ENCODE results near the gene SLC16A6.
"Not testable (repeated sequence)": the region's sequence is repeated elsewhere in the genome, so short reads cannot be mapped to it uniquely, and the experiment has no call there.

Gene SLC16A6

DNA sequence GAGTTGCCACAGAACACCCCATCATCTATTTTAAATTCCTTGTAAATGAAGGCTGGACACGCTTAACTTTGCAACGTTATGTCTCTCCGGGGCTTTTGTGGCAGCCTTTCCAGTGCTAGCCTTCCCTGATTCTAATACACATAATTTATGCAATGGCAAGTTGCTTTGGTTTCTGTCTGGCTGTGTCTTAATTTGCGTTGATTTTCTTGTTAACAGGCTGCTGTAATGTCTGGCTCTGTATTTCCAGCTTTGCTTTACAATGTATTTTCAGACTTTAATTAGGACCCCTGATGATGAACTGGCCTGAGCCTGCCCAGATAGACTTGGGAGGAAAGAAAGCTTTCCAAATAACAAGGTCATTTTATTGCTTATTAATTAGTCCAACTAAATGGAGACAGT, 30.6 kb upstream of the SLC16A6 start:
- Histone ChIP-seq H3K9ac (ENCODE audit: low read depth, low read length) (no peak overlapping the region), H3K27me3 (ENCODE audit: insufficient read depth, low read length) (no peaks in the 10 kb centered on the region), H3K36me3 (ENCODE audit: insufficient read depth, low read depth, low read length) (no peaks in the 10 kb centered on the region), H3K27ac (ENCODE audit: low read length) (no peak overlapping the region), H3K4me3 (ENCODE audit: low read length) (no peak overlapping the region), H3K4me1 (ENCODE audit: insufficient read depth, low read length) (no peaks in the 10 kb centered on the region), H3K9me3 (ENCODE audit: insufficient read depth, low read depth, low read length) (no peaks in the 10 kb centered on the region)

GRCh38 chr17:68320943-68321555, 30.1 kb upstream of the SLC16A6 start:
- no peak overlapping the region for H3K9ac ChIP-seq (ENCODE audit: low read depth, low read length)
- H3K4me1 ChIP-seq (ENCODE audit: insufficient read depth, low read length) = no peaks in the 10 kb centered on the region

GRCh38 chr17:68320311-68320865, 29.5 kb upstream of the SLC16A6 start:
- Histone ChIP-seq H3K27ac (ENCODE audit: low read length) (no peak overlapping the region), H3K9ac (ENCODE audit: low read depth, low read length) (no peak overlapping the region), H3K27me3 (ENCODE audit: insufficient read depth, low read length) (no peaks in the 10 kb centered on the region), H3K9me3 (ENCODE audit: insufficient read depth, low read depth, low read length) (no peaks in the 10 kb centered on the region), H3K36me3 (ENCODE audit: insufficient read depth, low read depth, low read length) (no peaks in the 10 kb centered on the region), H3K4me3 (ENCODE audit: low read length) (no peak overlapping the region), H3K4me1 (ENCODE audit: insufficient read depth, low read length) (no peaks in the 10 kb centered on the region)

More at GRCh38 chr17:68320943-68321555, 30.1 kb upstream of the SLC16A6 start:
- Histone ChIP-seq H3K36me3 (ENCODE audit: insufficient read depth, low read depth, low read length) (no peaks in the 10 kb centered on the region), H3K27me3 (ENCODE audit: insufficient read depth, low read length) (no peaks in the 10 kb centered on the region), H3K4me3 (ENCODE audit: low read length) (no peak overlapping the region), H3K9me3 (ENCODE audit: insufficient read depth, low read depth, low read length) (no peaks in the 10 kb centered on the region), H3K27ac (ENCODE audit: low read length) (no peak overlapping the region)

DNA sequence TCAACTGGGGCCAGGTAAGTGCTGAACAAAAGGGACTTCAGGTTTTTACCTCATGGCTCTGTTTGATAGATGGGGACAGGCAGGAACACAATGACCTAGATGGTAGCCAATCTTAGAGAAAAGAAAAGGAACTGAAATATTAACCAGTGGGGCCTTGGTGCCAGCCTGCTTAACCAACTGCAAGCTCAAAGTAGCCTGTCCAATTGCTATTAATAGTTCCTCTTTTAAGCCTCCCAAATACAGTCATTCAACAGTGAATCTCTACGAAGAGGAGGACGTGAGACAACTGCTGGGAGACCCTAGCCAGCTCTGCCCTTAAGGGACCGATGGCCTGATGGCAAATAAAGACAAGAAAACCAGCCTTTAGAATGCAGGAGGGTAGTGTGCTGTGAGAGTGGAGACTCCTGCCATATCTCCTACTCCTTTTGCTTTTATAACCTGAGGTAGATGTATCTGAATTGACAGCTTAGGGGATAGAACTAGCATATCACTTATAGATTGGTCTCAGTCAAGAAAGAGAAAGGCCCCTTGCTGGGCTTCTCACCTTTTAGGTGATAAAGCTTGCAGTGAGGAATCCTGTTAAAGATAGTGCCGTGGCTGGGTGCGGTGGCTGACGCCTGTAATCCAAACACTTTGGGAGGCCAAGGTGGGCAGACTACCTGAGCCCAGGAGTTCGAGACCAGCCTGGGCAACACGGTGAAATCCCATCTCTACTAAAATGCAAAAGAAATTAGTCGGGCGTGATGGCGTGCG, 28.7 kb upstream of the SLC16A6 start:
- no peak overlapping the region for H3K9ac ChIP-seq (ENCODE audit: low read depth, low read length)
- H3K36me3 ChIP-seq (ENCODE audit: insufficient read depth, low read depth, low read length) = no peaks in the 10 kb centered on the region
- H3K4me3 ChIP-seq (ENCODE audit: low read length) = no peak overlapping the region
- no peaks in the 10 kb centered on the region for H3K4me1 ChIP-seq (ENCODE audit: insufficient read depth, low read length)
- H3K9me3 ChIP-seq (ENCODE audit: insufficient read depth, low read depth, low read length) = no peaks in the 10 kb centered on the region
- no peaks in the 10 kb centered on the region for H3K27me3 ChIP-seq (ENCODE audit: insufficient read depth, low read length)
- no peak overlapping the region for H3K27ac ChIP-seq (ENCODE audit: low read length)

DNA sequence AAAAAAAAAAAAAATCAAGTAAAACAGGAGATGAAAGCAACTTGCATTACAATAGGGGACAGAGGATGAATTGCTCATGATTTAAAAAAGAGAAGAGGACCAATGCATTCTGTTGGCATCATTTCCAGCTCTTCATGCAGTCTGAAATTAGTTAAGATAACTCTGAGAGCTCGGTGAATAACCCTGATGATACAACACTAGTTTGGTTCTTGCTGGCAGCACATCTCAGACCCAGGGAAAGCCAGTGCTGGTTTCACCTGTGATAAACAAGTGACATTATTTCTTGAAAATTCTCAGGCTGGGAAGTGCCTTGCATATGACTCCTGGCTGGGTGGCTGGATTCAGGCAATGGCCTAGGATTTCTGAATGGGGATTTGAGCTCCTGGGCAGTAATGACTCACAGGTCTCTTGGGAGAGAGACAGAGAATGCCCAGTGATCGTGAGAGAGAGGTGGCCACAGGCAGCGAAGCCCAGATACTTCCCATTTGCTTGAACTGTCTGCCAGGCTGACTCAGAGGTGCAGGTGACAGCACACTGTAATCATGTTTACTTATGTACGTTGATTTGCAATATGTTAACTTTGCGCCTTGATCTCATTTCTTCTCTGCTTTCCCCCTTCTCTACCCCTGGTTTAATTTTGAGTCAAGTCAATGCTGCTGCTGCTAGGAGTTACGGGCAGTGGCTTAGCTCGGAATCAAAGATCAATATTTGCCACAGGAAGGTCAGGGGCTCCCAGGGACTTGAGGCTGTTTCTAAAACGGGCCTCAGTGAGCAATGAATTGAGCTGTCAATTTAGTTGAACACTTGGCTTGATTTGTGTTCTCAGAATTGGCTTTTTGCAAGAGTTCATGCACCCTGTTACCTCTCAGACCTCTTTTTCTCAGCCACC, 27.4 kb upstream of the SLC16A6 start:
- Histone ChIP-seq H3K36me3 (ENCODE audit: insufficient read depth, low read depth, low read length) (no peaks in the 10 kb centered on the region), H3K4me3 (ENCODE audit: low read length) (no peak overlapping the region), H3K27me3 (ENCODE audit: insufficient read depth, low read length) (no peaks in the 10 kb centered on the region), H3K9me3 (ENCODE audit: insufficient read depth, low read depth, low read length) (no peaks in the 10 kb centered on the region), H3K4me1 (ENCODE audit: insufficient read depth, low read length) (no peaks in the 10 kb centered on the region), H3K27ac (ENCODE audit: low read length) (no peak overlapping the region), H3K9ac (ENCODE audit: low read depth, low read length) (no peak overlapping the region)

GRCh38 chr17:68317458-68317857, 26.5 kb upstream of the SLC16A6 start:
- no peaks in the 10 kb centered on the region for H3K9me3 ChIP-seq (ENCODE audit: insufficient read depth, low read depth, low read length)
- no peak overlapping the region for H3K9ac ChIP-seq (ENCODE audit: low read depth, low read length)
- H3K36me3 ChIP-seq (ENCODE audit: insufficient read depth, low read depth, low read length) = no peaks in the 10 kb centered on the region
- no peaks in the 10 kb centered on the region for H3K27me3 ChIP-seq (ENCODE audit: insufficient read depth, low read length)
- no peaks in the 10 kb centered on the region for H3K4me1 ChIP-seq (ENCODE audit: insufficient read depth, low read length)
- H3K4me3 ChIP-seq (ENCODE audit: low read length) = no peak overlapping the region
- no peak overlapping the region for H3K27ac ChIP-seq (ENCODE audit: low read length)

- H3K9ac ChIP-seq (ENCODE audit: low read depth, low read length) = no peak overlapping the region
These were observed 25.0 kb upstream of the SLC16A6 start for GRCh38 chr17:68315930-68316329.

GRCh38 chr17:68314916-68315535, 24.1 kb upstream of the SLC16A6 start:
- no peak overlapping the region for H3K27ac ChIP-seq (ENCODE audit: low read length)
- no peak overlapping the region for H3K4me3 ChIP-seq (ENCODE audit: low read length)
- H3K9me3 ChIP-seq (ENCODE audit: insufficient read depth, low read depth, low read length) = no peaks in the 10 kb centered on the region
- H3K27me3 ChIP-seq (ENCODE audit: insufficient read depth, low read length) = no peaks in the 10 kb centered on the region
- no peak overlapping the region for H3K9ac ChIP-seq (ENCODE audit: low read depth, low read length)
- H3K4me1 ChIP-seq (ENCODE audit: insufficient read depth, low read length) = no peaks in the 10 kb centered on the region
- no peaks in the 10 kb centered on the region for H3K36me3 ChIP-seq (ENCODE audit: insufficient read depth, low read depth, low read length)

More at GRCh38 chr17:68315930-68316329, 25.0 kb upstream of the SLC16A6 start:
- Histone ChIP-seq H3K9me3 (ENCODE audit: insufficient read depth, low read depth, low read length) (no peaks in the 10 kb centered on the region), H3K4me1 (ENCODE audit: insufficient read depth, low read length) (no peaks in the 10 kb centered on the region), H3K27ac (ENCODE audit: low read length) (no peak overlapping the region), H3K27me3 (ENCODE audit: insufficient read depth, low read length) (no peaks in the 10 kb centered on the region), H3K36me3 (ENCODE audit: insufficient read depth, low read depth, low read length) (no peaks in the 10 kb centered on the region), H3K4me3 (ENCODE audit: low read length) (no peak overlapping the region)

- H3K27me3 ChIP-seq (ENCODE audit: insufficient read depth, low read length) = no peaks in the 10 kb centered on the region
- no peak overlapping the region for H3K27ac ChIP-seq (ENCODE audit: low read length)
- no peak overlapping the region for H3K9ac ChIP-seq (ENCODE audit: low read depth, low read length)
- H3K4me1 ChIP-seq (ENCODE audit: insufficient read depth, low read length) = no peaks in the 10 kb centered on the region
- H3K9me3 ChIP-seq (ENCODE audit: insufficient read depth, low read depth, low read length) = no peaks in the 10 kb centered on the region
- no peak overlapping the region for H3K4me3 ChIP-seq (ENCODE audit: low read length)
- H3K36me3 ChIP-seq (ENCODE audit: insufficient read depth, low read depth, low read length) = no peaks in the 10 kb centered on the region
These were observed 19.2 kb upstream of the SLC16A6 start for GRCh38 chr17:68310152-68310551.

DNA sequence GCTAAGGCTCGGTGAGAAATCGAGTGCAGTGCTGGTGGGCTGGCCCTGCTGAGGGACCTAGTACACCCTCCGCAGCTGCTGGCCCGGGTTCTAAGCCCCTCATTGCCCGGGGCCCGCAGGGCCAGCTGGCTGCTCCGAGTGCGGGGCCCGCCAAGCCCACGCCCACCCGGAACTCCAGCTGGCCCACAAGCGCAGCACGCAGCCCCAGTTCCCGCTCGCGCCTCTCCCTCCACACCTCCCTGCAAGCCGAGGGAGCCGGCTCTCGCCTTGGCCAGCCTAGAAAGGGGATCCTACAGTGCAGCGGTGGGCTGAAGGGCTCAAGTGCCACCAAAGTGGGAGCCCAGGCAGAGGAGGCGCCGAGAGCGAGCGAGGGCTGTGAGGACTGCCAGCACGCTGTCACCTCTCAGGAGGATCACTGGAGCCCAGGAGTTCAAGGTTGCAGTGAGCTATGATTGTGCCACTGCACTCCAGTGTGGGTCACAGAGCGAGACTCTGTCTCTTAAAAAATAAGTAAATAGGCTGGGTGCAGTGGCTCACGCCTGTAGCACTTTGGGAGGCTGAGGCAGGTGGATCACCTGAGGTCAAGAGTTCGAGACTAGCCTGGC, 18.2 kb upstream of the SLC16A6 start:
- not testable (repeated sequence) for H3K9me3 ChIP-seq (ENCODE audit: insufficient read depth, low read depth, low read length); H3K4me3 ChIP-seq (ENCODE audit: low read length); H3K27ac ChIP-seq (ENCODE audit: low read length); H3K27me3 ChIP-seq (ENCODE audit: insufficient read depth, low read length); H3K9ac ChIP-seq (ENCODE audit: low read depth, low read length); H3K36me3 ChIP-seq (ENCODE audit: insufficient read depth, low read depth, low read length); H3K4me1 ChIP-seq (ENCODE audit: insufficient read depth, low read length)

DNA sequence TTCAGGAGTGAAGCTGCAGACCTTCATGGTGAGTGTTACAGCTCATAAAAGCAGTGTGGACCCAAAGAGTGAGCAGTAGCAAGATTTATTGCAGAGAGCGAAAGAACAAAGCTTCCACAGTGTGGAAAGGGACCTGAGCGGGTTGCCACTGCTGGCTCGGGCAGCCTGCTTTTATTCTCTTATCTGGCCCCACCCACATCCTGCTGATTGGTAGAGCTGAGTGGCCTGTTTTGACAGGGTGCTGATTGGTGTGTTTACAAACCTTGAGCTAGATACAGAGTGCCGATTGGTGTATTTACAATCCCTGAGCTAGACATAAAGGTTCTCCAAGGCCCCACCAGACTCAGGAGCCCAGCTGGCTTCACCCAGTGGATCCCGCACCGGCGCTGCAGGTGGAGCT, 17.6 kb upstream of the SLC16A6 start:
- not testable (repeated sequence) for H3K4me3 ChIP-seq (ENCODE audit: low read length); H3K27ac ChIP-seq (ENCODE audit: low read length); H3K4me1 ChIP-seq (ENCODE audit: insufficient read depth, low read length); H3K9me3 ChIP-seq (ENCODE audit: insufficient read depth, low read depth, low read length); H3K36me3 ChIP-seq (ENCODE audit: insufficient read depth, low read depth, low read length); H3K27me3 ChIP-seq (ENCODE audit: insufficient read depth, low read length); H3K9ac ChIP-seq (ENCODE audit: low read depth, low read length)
